GM21825 (cell line): ENCODE results near the gene KATNAL1.

Experiments
- ATAC-seq: cut with Tn5 transposase; IDR thresholded peaks from one replicate; pipeline ENCODE4 v1.9.1; 2021; ENCODE audit warnings: mild to moderate bottlenecking, moderate library complexity; ENCODE audit not compliant: unreplicated experiment

Gene KATNAL1

GRCh38 chr13:30307194-30307970 is at the start of gene KATNAL1:
Gene KATNAL1 (minus strand): TSS chr13:30307551. CDS start chr13:30283777, 23,774 bp downstream.
- peak; percentile 57 for ATAC-seq

- no peak for ATAC-seq
Observed at GRCh38 chr13:30355839-30356238, 48.5 kb upstream of the KATNAL1 start.

- peak; percentile 54 for ATAC-seq
Observed at GRCh38 chr13:30355384-30355699, 48.0 kb upstream of the KATNAL1 start.

DNA sequence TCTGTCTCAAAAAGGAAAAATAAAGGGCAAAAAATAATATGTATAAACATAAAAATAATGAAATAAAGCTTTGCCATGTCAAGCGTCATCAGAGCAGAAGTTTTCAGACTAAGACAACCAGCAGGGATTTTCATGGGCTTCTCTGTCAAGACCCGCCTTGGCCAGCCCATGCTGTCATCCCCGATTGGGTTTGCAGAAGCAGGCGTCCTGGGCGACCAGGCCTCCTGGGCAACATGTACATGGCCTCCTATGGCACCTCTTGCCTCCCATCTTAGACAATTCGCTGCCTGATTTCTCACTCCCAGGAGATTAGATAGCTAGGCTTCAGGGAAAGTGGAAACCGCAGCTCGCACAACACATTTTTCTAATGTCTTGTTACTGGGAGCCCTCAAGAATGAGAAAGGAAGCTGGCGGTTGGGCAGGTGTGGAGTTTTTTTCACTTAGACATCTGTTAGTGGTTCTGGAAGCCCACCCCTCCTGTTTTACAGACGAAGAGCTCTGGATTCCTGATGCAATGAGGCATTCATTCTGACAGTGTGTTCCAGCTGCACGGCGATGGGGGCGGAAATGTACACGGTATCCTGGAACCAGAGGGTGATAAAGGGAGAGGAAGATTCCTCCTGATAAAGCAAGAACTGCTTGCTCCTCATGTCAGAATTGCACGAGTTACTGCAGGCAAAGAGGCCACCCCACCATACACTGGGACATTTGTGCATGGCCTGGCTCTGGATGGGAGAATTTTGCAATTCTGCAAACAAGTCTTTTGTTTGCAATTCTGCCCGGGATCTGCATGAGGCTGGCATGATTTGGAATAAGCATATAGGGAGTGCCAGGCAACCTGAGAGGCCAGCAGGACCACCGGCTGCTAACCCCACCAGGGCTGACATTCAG is 47.4 kb upstream of the KATNAL1 start:
- no peak for ATAC-seq

DNA sequence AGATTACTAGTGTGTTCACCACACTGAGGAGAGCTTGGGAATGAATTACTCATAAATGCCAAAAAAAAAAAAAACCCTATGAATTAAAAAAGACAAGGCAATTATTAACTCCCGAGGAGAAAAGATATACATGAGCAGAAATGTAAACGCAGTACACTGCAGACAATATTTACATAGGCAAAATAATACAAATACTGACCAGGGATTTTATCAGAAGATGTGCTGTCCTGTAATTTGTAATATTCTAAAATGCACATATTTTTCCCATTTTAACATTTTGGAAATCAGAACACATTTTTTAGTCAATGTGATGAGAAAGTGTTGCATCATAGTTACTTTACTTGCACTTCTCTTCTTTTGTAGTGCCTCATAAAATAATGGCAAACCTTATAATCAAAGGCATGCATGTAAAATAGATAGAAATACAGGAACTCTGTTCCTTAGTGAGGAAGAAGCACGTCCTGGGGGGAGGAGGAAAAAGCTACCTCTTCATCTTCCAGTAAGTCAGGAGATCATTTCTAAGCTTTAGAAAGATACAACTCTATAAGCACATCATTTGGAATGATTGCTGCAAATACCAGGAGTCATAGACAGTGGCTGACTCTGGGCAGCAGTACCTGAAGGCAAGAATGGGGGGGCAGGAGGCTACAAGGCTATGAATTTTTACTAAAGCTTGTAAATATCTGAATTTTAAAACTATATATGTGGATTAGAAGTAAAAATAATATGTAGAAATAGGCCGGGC is 46.3 kb upstream of the KATNAL1 start:
- ATAC-seq: no peak

GRCh38 chr13:30353060-30353459 is 45.7 kb upstream of the KATNAL1 start:
- no peak for ATAC-seq

DNA sequence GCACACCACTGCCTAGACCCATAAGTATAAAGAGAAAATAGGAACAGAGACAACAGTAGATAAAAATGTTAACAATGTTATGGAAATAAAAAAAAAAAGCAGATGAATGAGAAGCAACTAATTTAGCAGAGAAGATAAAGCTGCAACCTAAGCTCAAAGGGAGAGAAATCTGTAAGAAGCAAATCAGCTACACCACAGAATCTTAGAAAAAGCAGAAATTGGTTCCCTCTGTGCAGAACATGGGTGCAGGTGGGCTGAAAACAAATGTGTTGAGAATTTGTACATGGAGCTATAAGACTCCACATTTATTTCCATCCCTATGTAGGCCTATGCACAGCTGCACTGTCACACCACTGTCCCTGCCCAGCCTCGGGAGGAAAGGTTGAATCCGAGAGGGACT is 44.8 kb upstream of the KATNAL1 start:
- ATAC-seq: no peak

- ATAC-seq: no peak
Observed at GRCh38 chr13:30346789-30347167, 39.4 kb upstream of the KATNAL1 start.

DNA sequence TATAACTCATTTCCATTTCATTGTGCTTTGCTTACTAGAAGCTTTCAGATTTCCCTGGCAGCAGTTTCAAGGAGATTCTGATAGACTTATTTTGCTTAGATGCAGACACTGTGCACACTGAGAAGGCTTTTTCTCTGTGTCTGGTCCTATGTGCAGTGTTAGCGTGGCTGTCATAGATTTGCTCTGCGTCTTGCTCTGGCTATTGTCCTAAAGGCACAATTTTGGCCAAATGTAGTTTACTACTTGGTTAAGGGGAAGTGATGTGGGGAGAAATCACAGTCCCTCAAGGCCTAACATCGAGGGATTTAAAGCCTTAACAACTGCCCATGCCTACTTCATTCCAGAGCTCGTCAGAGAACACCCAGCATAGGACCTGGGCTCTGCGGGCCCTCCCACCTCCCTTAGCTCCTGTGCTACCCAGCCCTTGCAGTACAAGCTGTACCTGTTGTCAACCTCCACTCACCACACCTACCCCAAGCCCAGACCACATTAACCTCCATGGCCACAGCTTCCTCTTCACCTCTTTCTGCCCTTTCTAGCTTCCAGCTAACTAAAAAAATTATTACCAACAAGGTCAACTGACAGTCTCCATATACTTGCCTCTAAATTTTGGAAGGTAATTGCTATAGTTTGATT is 38.9 kb upstream of the KATNAL1 start:
- ATAC-seq: no peak

GRCh38 chr13:30345426-30346100 is 38.2 kb upstream of the KATNAL1 start:
- ATAC-seq: no peak

- no peak for ATAC-seq
Observed at GRCh38 chr13:30341815-30342570, 34.6 kb upstream of the KATNAL1 start.

DNA sequence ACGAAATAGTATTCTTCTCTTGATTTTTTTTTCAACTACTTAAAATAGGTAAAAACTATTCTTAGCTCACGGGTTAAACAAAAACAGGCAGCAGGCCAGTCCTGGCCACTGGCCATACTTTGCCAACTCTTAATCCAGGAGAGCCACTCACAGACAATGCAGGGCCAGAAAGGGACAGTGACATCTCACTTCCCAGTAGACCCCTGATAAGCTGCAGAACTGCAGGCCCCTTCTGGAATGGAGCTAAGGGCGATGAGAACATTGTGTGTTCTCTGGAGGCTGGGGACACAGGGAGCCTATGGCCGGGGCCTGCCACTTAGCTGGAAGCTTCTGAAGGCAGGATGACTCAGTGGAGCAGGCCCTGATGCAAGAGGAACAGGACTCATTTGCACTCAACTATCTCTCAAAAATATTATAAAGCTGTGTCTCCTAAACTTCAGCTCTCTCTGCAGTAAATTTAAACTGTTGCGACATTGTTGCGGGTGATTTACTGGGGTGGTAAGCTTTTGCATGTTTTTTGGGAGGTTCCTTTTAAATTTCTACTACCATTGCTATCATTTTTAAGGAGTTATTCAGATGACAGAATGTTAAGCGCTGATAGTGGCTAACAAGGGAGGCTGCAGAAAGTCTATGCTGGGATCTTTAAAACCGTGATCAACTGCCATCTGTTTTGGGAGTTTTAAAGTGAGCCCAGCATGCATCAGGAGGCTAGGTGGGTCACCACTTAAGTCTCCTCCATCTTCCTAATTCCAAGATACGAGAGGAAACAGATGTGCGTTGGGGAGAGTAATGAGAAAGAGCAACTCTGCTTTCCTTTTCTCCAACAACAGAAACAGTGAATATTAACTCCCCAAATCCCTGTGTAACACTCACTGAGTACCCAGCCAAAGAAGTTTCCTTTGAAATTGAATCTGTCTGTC is 33.2 kb upstream of the KATNAL1 start:
- no peak for ATAC-seq

GRCh38 chr13:30339738-30340330 is 32.5 kb upstream of the KATNAL1 start:
- ATAC-seq: no peak

- no peak for ATAC-seq
Observed at GRCh38 chr13:30338952-30339351, 31.6 kb upstream of the KATNAL1 start.

DNA sequence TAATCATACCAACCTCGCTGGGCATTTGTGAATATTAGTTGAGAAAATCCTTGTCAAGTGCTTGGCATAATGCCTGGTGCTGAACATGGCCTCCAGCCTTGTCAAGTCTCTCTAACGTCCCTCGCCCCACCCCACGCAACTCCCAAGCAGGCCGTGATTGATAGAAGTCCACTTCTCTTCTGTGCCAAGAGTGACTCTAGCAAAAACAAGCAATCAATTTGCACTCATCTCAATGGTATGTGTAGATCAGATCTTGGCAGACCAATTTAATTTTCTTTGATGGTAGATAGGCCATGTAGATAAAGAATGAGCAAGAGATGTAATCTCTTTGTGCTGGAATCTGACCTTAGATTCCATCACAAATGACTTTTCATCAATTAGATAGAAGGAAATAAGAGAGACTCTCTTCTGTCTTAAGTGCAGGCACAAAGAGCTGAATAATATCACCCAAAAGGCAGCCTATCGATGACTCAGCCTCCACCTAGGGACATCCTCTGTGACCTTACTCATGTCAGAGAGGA is 31.0 kb upstream of the KATNAL1 start:
- no peak for ATAC-seq

GRCh38 chr13:30337061-30337610 is 29.8 kb upstream of the KATNAL1 start:
- ATAC-seq: no peak

DNA sequence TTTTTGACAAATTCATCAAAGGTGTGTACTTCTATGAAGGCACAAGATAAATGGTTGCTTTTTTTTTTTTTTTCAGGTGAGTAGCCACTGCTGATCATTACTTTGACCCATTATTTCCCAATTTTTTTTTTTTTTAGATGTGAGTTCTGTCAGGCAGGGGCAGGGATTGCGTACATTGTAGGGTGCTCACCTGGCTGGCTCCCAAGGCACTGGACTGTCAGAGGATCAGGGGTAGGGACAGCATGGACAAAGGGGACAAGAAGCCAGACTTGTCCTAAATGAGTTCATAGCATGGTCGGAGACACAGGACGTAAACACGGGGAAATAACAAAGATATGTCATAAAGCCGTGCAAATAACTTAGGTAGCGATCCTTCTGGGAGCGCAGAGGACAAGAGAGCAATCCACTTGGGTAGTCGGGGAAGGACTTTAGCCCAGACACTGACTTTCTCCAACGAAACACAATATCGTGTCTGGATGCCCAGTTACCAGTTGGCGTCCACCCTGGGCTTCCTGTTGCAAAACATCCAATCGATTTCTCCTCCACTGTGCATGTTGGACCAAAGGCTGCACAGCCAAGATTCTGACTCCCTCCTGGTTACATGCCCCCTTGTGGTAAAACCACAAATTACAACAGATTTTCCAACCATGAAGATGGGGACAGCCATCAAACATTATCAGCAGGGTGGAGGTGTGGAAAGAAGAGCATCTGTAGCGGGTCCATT is 27.5 kb upstream of the KATNAL1 start:
- ATAC-seq: no peak
